SJCRH30 (cell line): ENCODE results near the gene THY1. TPM values are rescaled to one million over a fixed set of nuclear protein-coding genes. Genes with fewer than 3 reads are reported as not detected.
A peak's percentile ranks its signal among the peaks of the same experiment; 100 is the strongest.

Experiments used
- DNase-seq, 2 experiments: peaks; one replicate each; pipeline ENCODE4 v3.0.0-alpha.2; 2015 to 2020
- H3K27ac ChIP-seq: fragments of 250-450 bp; sonication (Bioruptor Pico); 2 replicates; pipeline ENCODE4 v1.5.1; 2020; ENCODE audit warnings: mild to moderate bottlenecking, moderate library complexity
- H3K27me3 ChIP-seq: fragments of 250-450 bp; sonication (Bioruptor Pico); 2 replicates; pipeline ENCODE4 v1.5.1; 2020; ENCODE audit warnings: mild to moderate bottlenecking, moderate library complexity
- H3K36me3 ChIP-seq: fragments of 250-450 bp; sonication (Bioruptor Pico); 2 replicates; pipeline ENCODE4 v1.5.1; 2020; ENCODE audit warnings: mild to moderate bottlenecking, moderate library complexity
- H3K4me1 ChIP-seq: fragments of 250-450 bp; sonication (Bioruptor Pico); 2 replicates; pipeline ENCODE4 v1.5.1; 2020; ENCODE audit warnings: mild to moderate bottlenecking, moderate library complexity
- H3K4me3 ChIP-seq: fragments of 250-450 bp; sonication (Bioruptor Pico); 2 replicates; pipeline ENCODE4 v1.5.1; 2020; ENCODE audit warnings: mild to moderate bottlenecking, moderate library complexity
- H3K9me3 ChIP-seq: fragments of 250-450 bp; sonication (Bioruptor Pico); replicated peaks from 2 replicates; pipeline ENCODE4 v1.5.1; 2020; ENCODE audit warnings: mild to moderate bottlenecking, moderate library complexity
- total RNA-seq: library from RNA; depleted of rRNA; stranded (reverse); fragments of >200 nt; shearing (Covaris generic); gene quantifications from 2 replicates; pipeline ENCODE4 v1.2.3, GENCODE V29; 2014

THY1 gene
- total RNA-seq, 1 experiment from 2014 or later = 2.5 TPM

DNA sequence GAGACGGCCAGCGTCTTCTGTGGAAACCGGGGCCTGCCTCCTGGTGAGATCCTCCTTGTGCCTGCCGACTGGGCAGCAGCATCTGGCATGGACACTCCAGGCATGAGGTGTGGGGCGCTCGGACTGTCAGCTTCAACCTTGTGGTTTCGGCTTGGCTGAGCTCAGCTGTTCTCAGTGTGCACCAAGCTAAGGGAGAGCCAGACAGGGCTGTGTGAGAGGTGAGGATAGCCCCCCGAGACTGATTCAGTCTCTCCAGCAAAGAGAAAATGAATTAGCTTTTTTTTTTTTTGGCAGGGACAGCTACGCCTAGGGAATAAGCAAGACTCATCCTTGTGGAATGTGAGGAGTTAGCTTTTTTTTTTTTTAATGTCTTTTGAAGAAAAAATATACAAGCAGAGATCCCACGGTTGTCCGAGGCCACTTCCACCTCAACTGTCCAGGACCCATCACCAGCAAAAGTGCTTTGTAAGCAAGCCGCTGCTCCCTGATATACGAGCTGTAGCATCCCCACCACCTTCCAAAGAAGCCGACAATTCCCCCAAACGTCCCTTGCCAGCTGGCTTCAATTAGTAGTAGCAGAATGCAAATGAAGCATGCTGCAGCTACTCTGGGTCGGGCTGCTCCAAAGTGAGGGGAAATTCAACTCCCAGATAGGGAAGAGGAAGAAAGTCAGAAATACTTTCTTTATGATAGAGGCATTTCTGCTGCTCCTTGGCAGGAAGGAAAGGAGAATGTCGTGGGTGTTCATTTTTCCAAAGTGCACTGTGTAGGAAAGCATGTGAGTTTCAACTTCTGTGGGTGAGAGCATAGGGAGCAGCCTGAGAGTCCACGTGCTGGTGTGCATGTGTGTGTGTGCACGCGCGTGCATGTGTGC lies 9.7 kb upstream of the THY1 start:
- Histone ChIP-seq H3K4me3 (peak overlapping the region; percentile 22), H3K27ac (peak overlapping the region; percentile 37; the same call in 1 of the 2 replicates), H3K36me3 (no peaks in the 10 kb centered on the region), H3K9me3 (no peaks in the 10 kb centered on the region), H3K27me3 (no peaks in the 10 kb centered on the region), H3K4me1 (no peaks in the 10 kb centered on the region)
- peak; percentile 55 to 61 for DNase-seq

DNA sequence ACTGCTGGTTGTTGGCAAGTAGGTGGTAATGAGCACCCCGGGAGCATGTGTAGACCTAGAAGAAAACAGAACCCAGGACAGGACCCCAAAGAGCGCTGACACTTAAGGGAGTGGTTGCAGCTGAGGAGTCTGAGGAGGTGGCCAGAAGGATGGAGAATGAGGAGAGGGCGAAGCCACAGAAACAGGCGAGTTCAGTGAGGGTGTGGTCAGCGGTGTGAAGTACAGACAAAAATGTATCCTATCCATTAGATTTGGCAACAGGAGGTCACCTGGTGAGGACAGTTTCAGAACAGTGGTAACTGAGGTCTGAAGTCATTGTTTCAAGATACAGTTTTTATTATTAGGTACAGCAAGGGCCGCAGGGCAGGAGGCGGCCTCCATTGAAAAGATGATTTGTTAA lies 8.6 kb upstream of the THY1 start:
- no peaks in the 10 kb centered on the region for H3K4me1 ChIP-seq
- no peaks in the 10 kb centered on the region for H3K36me3 ChIP-seq
- no peak overlapping the region for H3K4me3 ChIP-seq
- no peak overlapping the region for H3K27ac ChIP-seq
- H3K27me3 ChIP-seq = no peaks in the 10 kb centered on the region
- no peaks in the 10 kb centered on the region for H3K9me3 ChIP-seq
- DNase-seq = no peak

DNA sequence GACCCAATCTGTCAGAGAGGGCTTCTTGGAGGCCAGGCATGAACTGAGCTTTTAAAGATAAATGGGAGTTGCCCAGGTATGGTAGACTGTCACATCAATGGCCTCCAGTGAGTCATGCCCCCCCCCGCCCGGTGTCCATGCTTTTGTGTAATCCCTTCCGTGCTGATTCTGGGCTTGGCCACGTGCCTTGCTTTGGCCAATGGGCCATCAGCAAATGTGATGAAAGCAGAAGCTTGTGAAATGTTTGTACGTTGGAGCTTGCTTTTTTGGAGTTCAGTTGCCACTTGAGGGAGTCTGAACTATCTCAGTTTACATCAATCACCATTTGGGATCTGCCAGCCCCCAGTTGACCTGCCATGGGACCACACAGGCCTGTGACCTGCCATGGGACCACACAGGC lies 4.3 kb upstream of the THY1 start:
- H3K4me3 ChIP-seq = no peak overlapping the region
- no peak for DNase-seq
- no peaks in the 10 kb centered on the region for H3K9me3 ChIP-seq
- H3K27me3 ChIP-seq = no peaks in the 10 kb centered on the region
- no peaks in the 10 kb centered on the region for H3K36me3 ChIP-seq
- H3K4me1 ChIP-seq = no peaks in the 10 kb centered on the region
- no peak overlapping the region for H3K27ac ChIP-seq

DNA sequence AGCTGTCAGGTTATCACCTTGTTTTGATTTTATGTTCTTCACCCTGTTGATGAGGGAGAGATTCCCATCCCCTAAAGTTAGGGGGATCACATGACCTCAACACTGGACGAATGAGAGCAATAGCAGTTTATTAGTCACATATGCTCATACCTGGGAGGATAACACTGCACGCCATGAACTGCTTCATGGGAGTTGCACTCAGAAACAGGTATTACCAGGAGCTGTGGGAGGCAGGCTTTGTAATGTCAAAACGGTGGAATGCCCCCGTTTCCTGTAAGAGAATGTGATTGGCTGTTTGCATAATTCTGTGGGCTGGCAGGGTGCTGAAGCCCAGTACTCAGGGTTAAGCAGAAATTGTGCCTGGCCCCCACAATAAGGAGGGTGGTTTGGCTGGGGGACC lies 3.2 kb upstream of the THY1 start:
- Histone ChIP-seq H3K4me3 (no peak overlapping the region), H3K27ac (no peak overlapping the region), H3K27me3 (no peaks in the 10 kb centered on the region), H3K36me3 (no peaks in the 10 kb centered on the region), H3K4me1 (no peaks in the 10 kb centered on the region), H3K9me3 (no peaks in the 10 kb centered on the region)
- no peak for DNase-seq

DNA sequence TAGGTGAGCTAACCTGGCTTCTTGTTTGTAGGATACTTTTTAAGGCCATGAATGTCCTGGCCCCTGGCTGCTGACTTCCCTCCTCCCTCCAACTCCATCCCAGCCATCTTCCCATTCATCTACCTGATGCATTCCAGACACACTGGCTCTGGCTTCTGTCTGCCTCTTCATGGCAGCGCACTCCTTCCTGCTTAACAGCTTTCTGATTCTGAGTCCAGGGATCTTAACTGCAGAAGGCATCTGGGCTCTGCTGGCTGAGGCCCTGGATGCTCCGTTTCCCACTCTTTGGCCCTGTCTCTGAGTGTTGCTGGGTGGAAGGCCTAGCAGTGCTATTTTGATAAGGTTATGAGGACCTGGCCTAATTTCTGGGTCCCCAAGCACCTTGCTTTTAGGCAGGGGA lies 1.8 kb upstream of the THY1 start:
- H3K4me3 ChIP-seq = no peak overlapping the region
- H3K27me3 ChIP-seq = no peaks in the 10 kb centered on the region
- no peak overlapping the region for H3K27ac ChIP-seq
- no peaks in the 10 kb centered on the region for H3K4me1 ChIP-seq
- no peaks in the 10 kb centered on the region for H3K36me3 ChIP-seq
- no peaks in the 10 kb centered on the region for H3K9me3 ChIP-seq
- no peak for DNase-seq

DNA sequence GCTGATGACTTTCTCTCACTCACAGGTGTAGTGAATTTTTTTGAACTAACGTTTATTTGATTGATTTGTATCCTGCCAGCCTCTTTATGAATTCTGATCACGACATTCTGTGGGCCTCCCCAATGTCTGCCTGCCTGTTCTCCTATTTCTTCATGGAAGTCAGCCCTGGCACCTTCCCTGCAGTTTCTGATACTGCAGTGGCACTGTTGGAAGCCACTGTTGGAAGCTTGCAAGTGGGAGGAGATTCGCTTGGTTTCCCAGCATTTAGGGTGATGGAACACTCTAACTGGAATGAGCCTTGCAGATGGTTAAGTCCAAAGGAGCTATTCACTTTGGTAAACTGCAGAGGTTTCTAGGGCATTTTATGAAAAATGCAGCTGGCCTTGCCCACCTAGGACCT lies 1.3 kb upstream of the THY1 start:
- DNase-seq = no peak
- no peaks in the 10 kb centered on the region for H3K4me1 ChIP-seq
- no peaks in the 10 kb centered on the region for H3K9me3 ChIP-seq
- no peaks in the 10 kb centered on the region for H3K27me3 ChIP-seq
- no peak overlapping the region for H3K27ac ChIP-seq
- no peak overlapping the region for H3K4me3 ChIP-seq
- no peaks in the 10 kb centered on the region for H3K36me3 ChIP-seq

DNA sequence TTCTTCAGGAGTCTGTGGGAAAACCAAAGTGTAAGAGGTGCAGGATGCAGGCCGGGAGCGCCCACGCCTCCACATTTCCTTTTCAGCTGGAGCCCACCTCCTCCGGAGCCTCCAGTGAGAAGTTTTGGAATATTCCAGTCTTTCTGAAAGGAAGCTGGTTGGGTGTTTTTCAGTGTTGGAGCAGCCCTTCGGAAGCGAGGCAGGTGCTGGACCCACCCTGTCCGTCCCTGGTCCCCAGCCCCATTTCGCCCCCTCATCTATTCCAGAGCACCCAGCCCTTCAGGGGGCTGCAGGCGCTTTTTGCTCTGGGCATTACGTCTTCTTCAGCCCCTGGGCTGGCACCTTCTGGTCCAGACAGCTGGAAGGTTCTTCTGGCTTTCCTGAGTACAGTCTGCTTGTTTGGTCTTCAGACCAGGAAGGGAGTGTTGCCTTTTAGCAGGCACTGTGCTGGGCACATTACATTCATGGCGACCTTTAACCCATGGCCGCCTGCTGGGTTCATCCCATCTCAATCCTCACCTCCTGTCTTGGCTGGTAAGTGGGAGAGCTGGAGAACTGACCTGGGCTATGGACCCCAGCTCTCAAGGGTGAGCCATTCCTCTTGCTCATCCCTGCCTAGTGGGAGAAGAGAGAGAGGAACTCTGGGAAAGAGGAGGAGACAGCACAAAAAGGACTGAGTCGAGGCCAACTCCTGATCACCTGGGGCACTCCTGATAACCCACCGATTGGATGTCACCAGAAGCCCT lies 710 bp upstream of the THY1 start:
- Histone ChIP-seq H3K4me3 (no peak overlapping the region), H3K4me1 (no peaks in the 10 kb centered on the region), H3K9me3 (no peaks in the 10 kb centered on the region), H3K36me3 (no peaks in the 10 kb centered on the region), H3K27me3 (no peaks in the 10 kb centered on the region), H3K27ac (no peak overlapping the region)
- no peak for DNase-seq

DNA sequence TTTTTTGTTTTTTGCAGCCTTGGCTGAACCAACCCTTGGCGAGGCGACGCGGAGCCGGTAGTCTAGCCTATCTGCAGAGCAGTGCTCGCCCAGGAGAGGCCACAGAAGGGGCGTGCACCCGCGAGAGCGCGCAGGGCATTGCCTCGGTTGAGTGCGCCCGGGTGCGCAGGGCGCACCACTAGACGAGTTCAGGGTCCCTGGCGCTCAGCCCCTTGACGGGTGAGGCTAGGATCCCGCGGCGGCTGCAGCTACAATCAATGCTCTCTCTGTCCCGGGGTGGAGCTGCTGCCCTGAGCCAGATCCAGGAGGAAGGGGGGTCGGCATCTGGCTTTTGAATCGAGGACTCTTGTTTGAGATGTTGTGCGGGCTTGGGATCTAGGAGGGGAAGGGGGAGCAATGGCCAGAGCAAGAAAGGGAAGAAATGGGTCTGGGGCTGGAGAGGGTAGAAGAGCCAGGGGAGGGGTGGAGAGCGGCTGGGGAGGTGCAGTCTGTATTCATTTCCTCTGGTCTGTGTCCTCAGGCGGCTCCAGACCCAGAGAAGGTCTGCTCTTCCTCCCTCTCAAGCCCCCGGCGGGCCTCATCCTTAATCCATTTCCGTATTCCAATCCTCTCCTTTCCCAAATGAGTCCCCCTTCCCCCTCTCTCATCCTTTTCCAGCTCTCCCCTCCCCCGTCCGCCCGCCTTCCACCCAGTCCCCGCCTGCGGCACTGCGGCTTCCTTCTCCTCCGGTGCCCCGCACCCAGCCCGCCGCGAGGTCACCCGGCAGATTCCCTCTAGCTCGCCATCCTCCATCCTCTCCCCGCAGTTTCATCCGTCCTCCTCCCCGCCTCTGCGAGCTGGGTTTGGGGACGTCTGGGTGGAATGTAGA lies 797 bp downstream of the THY1 start:
- Histone ChIP-seq H3K36me3 (no peaks in the 10 kb centered on the region), H3K9me3 (no peaks in the 10 kb centered on the region), H3K27me3 (no peaks in the 10 kb centered on the region), H3K4me3 (peak overlapping the region; percentile 38), H3K27ac (no peak overlapping the region), H3K4me1 (peaks cover 8% of the 10 kb centered on the region)
- DNase-seq = no peak

DNA sequence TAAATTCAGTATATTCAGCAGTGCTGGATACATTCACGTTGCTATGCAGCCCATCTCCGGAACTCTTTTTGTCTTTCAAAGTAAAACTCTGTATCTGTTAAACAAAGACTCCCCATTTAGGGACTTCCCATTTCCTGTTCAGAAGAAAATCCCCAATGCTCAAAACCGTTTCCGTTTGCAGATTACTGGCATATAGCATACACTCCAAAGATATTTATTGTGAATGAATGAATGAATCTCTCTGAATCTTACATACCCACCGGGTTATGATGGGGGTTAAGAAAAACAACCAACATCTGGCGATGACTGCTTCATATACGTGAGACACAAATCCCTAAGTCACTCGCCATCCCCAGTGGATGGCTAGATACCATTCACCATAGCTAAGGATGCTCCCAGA lies 1.6 kb downstream of the THY1 start:
- Histone ChIP-seq H3K9me3 (no peaks in the 10 kb centered on the region), H3K4me1 (peaks cover 9% of the 10 kb centered on the region), H3K27me3 (no peaks in the 10 kb centered on the region), H3K36me3 (no peaks in the 10 kb centered on the region), H3K27ac (no peak overlapping the region), H3K4me3 (no peak overlapping the region)
- no peak for DNase-seq

DNA sequence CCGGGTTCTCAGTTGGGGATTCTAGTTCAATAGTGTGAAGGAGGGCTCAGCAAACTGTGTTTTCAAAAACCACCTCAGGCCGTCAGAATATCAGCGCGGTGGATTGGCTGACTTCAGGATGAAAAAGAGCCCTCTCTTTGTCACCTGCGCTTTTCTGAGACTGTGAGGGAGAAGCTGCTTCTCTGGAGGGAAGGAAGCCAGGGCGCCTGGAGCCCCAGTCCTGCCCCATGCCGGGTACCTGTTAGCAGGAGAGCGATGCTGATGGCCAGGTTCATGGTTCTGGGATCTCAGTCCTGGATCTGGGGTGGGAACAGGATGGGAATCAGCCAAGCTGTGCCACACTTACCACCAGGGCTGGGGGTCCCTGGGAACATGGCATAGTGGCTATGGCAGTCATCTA lies 2.3 kb downstream of the THY1 start:
- H3K4me1 ChIP-seq = peaks cover 9% of the 10 kb centered on the region
- H3K27ac ChIP-seq = no peak overlapping the region
- no peak for DNase-seq
- H3K9me3 ChIP-seq = no peaks in the 10 kb centered on the region
- H3K36me3 ChIP-seq = no peaks in the 10 kb centered on the region
- no peak overlapping the region for H3K4me3 ChIP-seq
- no peaks in the 10 kb centered on the region for H3K27me3 ChIP-seq

DNA sequence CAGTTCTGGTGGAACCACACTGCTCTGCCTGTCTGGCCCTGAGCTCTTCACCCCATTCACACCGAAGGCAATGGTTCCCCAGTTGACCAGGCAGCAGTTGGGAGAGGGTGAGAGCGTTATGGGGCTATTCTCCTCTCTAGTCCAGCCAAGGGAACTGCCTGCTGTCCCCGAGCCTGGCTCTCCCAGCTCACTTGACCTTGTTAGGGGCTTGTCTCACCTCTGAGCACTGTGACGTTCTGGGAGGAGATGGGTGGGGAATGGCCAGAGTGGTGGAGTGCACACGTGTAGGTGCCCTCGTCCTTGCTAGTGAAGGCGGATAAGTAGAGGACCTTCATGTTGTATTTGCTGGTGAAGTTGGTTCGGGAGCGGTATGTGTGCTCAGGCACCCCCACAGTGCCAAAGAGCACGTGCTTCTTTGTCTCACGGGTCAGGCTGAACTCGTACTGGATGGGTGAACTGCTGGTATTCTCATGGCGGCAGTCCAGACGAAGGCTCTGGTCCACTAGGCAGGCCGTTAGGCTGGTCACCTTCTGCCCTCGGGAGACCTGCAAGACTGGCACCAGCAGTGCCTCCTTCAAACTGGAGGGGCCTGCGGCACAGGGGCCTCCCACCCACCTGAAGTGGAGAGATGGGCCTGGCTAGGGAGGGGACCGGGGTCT lies 3.0 kb downstream of the THY1 start:
- Histone ChIP-seq H3K9me3 (no peaks in the 10 kb centered on the region), H3K27ac (no peak overlapping the region), H3K4me1 (peaks cover 9% of the 10 kb centered on the region), H3K27me3 (no peaks in the 10 kb centered on the region), H3K4me3 (no peak overlapping the region), H3K36me3 (no peaks in the 10 kb centered on the region)
- DNase-seq = no peak

DNA sequence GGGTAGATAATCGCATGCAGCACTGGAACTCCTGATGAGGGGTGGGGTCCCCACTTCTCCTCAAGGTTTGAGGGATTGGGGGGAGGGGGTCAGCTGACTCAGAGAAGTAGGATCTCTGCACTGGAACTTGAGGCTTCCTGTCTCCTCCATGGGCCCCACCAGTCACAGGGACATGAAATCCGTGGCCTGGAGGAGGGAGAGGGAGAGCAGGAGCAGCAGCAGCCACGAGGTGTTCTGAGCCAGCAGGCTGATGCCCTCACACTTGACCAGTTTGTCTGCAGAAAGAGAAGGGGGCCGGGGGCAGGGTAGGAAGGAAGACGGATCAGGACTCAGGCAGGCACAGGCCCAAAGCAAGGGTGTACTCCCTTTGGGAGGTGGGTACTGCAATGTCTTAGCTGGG lies 3.7 kb downstream of the THY1 start:
- DNase-seq = no peak
- Histone ChIP-seq H3K4me1 (peaks cover 9% of the 10 kb centered on the region), H3K9me3 (no peaks in the 10 kb centered on the region), H3K27ac (no peak overlapping the region), H3K4me3 (no peak overlapping the region), H3K36me3 (no peaks in the 10 kb centered on the region), H3K27me3 (no peaks in the 10 kb centered on the region)

DNA sequence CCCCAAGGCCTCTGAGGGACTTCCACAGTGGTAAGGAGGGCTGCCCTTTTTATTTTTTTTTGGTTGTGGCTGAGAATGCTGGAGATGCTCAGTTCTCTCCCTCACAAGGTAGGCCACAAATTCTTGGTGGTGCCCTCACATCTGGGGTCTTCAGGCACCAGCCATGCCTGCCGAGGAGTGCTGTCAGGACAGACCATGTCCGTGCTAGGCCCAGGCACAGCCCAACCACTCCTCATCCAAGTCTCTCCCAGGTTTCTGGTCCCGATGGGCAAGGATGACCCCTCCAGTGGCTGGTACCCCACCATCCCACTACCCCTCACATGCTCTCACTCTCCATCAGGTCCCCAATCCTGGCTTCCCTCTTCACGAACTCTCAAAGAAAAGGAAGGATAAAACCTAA lies 4.2 kb downstream of the THY1 start:
- no peaks in the 10 kb centered on the region for H3K27me3 ChIP-seq
- H3K36me3 ChIP-seq = no peaks in the 10 kb centered on the region
- H3K9me3 ChIP-seq = no peaks in the 10 kb centered on the region
- H3K27ac ChIP-seq = no peak overlapping the region
- DNase-seq = no peak
- H3K4me3 ChIP-seq = no peak overlapping the region
- peaks cover 9% of the 10 kb centered on the region for H3K4me1 ChIP-seq

DNA sequence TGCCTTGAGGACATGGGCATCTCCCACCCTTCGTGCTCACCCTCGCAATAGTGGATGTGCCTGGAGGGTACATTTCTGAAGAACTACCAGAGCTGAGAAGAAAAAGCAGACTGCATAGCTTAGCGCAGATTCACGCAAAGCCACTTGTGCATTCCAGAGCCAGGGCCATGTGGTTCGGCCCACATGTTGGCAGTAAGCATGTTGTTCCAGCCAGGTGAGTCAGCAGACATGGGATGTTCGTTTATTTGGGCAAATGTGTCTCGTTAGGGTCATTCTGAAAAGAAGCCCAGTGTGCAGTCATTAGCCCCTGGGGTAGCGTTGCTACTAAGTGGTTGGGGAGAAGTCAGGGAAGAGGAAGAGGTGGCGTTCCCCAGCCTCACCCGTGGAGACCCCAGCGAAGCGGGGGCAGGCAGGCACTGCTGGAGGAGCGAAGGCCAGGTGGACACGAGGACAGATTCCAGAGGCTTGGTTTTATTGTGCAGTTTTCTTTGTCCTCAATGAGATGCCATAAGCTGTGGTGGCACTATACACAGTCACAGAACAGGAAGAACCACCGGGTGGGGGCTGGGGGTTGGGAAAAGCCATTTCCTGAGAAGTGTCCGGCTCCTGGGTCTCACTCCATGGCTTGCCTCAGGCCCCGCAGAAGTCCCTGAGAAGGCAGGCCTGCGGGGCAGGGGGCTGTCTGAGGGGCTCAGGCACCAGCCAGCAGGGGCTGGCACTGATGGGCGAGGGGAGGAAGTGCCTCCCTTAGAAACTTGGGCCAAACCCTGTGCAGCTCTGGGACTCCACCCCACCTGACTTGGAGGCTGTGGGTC lies 5.0 kb downstream of the THY1 start:
- Histone ChIP-seq H3K4me3 (no peak overlapping the region), H3K36me3 (no peaks in the 10 kb centered on the region), H3K27me3 (no peaks in the 10 kb centered on the region), H3K4me1 (peaks cover 9% of the 10 kb centered on the region), H3K9me3 (no peaks in the 10 kb centered on the region), H3K27ac (peak overlapping the region; percentile 36; the same call in 1 of the 2 replicates)
- no peak for DNase-seq
